ENCODE measurements around the gene RBM20. TPM values are rescaled to one million over a fixed set of nuclear protein-coding genes. Genes with fewer than 3 reads are reported as not detected.

RBM20 gene
- polyA plus RNA-seq, 1 donor (not counting 4 experiments of a cell fraction or from before 2014, with no cell fraction given) = 0.01 TPM

DNA sequence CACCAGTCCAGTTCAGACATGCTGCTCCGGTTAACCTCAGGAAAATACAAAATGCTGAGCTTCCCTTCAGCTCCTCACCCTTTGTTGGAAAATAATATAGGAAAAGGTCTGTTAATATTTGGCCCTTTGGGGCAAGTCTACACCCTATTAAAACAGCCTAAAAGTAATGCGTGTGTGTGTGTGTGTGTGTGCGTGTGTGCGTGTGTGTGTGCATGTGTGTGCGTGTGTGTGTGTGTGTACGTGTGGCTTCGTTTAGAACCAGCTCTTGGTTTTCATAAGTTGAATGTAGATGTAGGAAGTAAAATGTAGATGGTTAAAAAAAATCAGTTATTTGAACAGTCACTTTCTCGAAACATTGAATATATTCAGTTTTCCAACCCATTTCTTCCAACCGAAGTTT lies 166.5 kb downstream of the RBM20 start:
- Histone ChIP-seq H3K27ac (ENCODE audit: control insufficient read depth, insufficient read depth, low read length) (no peak overlapping the region), H3K4me1 (ENCODE audit: control insufficient read depth, extremely low read depth, insufficient read depth, low read length) (no peaks in the 10 kb centered on the region), H3K79me2 (ENCODE audit: control insufficient read depth, insufficient read depth, low read length) (no peaks in the 10 kb centered on the region), H3K4me2 (ENCODE audit: control insufficient read depth, extremely low read depth, insufficient read depth, low read depth, low read length) (no peak overlapping the region), H3K4me3 (ENCODE audit: control insufficient read depth in 2 of 3, extremely low read depth in 1 of 3, insufficient read depth in 2 of 3, low read depth in 1 of 3, low read length in 3 of 3) (no peak overlapping the region), H3K36me3 (ENCODE audit: control insufficient read depth in 2 of 2, extremely low read depth in 1 of 2, insufficient read depth in 2 of 2, low read length in 2 of 2) (no peaks in the 10 kb centered on the region), H3K27me3 (ENCODE audit: control insufficient read depth, extremely low read depth, insufficient read depth, low read length) (peaks cover 7% of the 10 kb centered on the region), H3K9ac (ENCODE audit: control insufficient read depth, extremely low read depth, insufficient read depth, low read length) (no peak overlapping the region), H2AFZ (ENCODE audit: control insufficient read depth, low read length) (no peak overlapping the region), H4K20me1 (ENCODE audit: control insufficient read depth, extremely low read depth, insufficient read depth, low read length) (peaks cover 2% of the 10 kb centered on the region), H3K9me3 (ENCODE audit: control insufficient read depth, low read depth, low read length) (no peaks in the 10 kb centered on the region), H3K9me1 (ENCODE audit: control insufficient read depth, extremely low read depth, insufficient read depth, low read length) (no peaks in the 10 kb centered on the region)
- dilution Hi-C loops (cut with MboI; ENCODE audit: extremely low pct_ligation_motif_present, low sequenced_read_pairs) = no loop called here
- FAIRE-seq = no peak
- DNase-seq (ENCODE audit: low read depth, low spot score) = no peak
- TF ChIP-seq EZH2 (IDR thresholded peaks at IDR 0.05; ENCODE audit: low read length) = no peak
- TF ChIP-seq, protein P1, sequence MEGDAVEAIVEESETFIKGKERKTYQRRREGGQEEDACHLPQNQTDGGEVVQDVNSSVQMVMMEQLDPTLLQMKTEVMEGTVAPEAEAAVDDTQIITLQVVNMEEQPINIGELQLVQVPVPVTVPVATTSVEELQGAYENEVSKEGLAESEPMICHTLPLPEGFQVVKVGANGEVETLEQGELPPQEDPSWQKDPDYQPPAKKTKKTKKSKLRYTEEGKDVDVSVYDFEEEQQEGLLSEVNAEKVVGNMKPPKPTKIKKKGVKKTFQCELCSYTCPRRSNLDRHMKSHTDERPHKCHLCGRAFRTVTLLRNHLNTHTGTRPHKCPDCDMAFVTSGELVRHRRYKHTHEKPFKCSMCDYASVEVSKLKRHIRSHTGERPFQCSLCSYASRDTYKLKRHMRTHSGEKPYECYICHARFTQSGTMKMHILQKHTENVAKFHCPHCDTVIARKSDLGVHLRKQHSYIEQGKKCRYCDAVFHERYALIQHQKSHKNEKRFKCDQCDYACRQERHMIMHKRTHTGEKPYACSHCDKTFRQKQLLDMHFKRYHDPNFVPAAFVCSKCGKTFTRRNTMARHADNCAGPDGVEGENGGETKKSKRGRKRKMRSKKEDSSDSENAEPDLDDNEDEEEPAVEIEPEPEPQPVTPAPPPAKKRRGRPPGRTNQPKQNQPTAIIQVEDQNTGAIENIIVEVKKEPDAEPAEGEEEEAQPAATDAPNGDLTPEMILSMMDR (optimal IDR thresholded peaks at IDR 0.05 in 1 of 3, IDR thresholded peaks at IDR 0.05 in 1 of 3, conservative IDR thresholded peaks at IDR 0.05 in 1 of 3; ENCODE audit: extremely low read depth in 1 of 3, insufficient read depth in 2 of 3, low read length in 3 of 3) = no peak

DNA sequence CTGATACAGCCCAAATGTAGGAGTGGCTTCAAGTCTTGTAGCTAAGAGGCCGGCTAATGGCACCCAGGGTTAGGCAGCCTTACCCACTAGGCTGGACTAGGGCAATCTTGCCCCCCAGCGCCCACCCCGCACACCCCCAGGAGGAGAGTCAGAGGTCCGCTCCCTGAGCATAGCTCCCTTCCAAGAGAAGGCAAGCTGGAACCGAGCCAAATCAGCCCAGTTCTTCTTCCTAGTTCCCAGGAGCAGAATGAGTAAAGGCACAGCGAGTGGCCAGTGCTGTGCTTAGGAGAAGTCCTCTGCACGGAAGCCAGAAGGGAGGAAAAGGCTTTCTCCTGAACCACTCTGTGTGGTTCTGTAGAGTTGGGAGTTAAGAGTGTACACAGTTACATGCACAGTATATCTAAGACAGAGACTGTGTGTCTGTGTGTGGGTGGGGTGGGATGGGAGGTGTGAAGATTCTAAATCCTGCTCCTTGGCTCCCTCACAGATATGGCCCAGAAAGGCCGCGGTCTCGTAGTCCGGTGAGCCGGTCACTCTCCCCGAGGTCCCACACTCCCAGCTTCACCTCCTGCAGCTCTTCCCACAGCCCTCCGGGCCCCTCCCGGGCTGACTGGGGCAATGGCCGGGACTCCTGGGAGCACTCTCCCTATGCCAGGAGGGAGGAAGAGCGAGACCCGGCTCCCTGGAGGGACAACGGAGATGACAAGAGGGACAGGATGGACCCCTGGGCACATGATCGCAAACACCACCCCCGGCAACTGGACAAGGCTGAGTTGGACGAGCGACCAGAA lies 167.8 kb downstream of the RBM20 start:
- TF ChIP-seq EZH2 (IDR thresholded peaks at IDR 0.05; ENCODE audit: low read length) = no peak
- TF ChIP-seq, protein P1 (optimal IDR thresholded peaks at IDR 0.05 in 1 of 3, IDR thresholded peaks at IDR 0.05 in 1 of 3, conservative IDR thresholded peaks at IDR 0.05 in 1 of 3; ENCODE audit: extremely low read depth in 1 of 3, insufficient read depth in 2 of 3, low read length in 3 of 3) = no peak
- dilution Hi-C loops (cut with MboI; ENCODE audit: extremely low pct_ligation_motif_present, low sequenced_read_pairs) = no loop called here
- FAIRE-seq = no peak
- Histone ChIP-seq H3K9me3 (ENCODE audit: control insufficient read depth, low read depth, low read length) (no peaks in the 10 kb centered on the region), H3K4me1 (ENCODE audit: control insufficient read depth, extremely low read depth, insufficient read depth, low read length) (no peaks in the 10 kb centered on the region), H3K27me3 (ENCODE audit: control insufficient read depth, extremely low read depth, insufficient read depth, low read length) (peaks cover 7% of the 10 kb centered on the region), H3K4me2 (ENCODE audit: control insufficient read depth, extremely low read depth, insufficient read depth, low read depth, low read length) (no peak overlapping the region), H3K9ac (ENCODE audit: control insufficient read depth, extremely low read depth, insufficient read depth, low read length) (no peak overlapping the region), H4K20me1 (ENCODE audit: control insufficient read depth, extremely low read depth, insufficient read depth, low read length) (peaks cover 2% of the 10 kb centered on the region), H3K27ac (ENCODE audit: control insufficient read depth, insufficient read depth, low read length) (no peak overlapping the region), H3K4me3 (ENCODE audit: control insufficient read depth in 2 of 3, extremely low read depth in 1 of 3, insufficient read depth in 2 of 3, low read depth in 1 of 3, low read length in 3 of 3) (no peak overlapping the region), H2AFZ (ENCODE audit: control insufficient read depth, low read length) (no peak overlapping the region), H3K36me3 (ENCODE audit: control insufficient read depth in 2 of 2, extremely low read depth in 1 of 2, insufficient read depth in 2 of 2, low read length in 2 of 2) (no peaks in the 10 kb centered on the region), H3K9me1 (ENCODE audit: control insufficient read depth, extremely low read depth, insufficient read depth, low read length) (no peaks in the 10 kb centered on the region), H3K79me2 (ENCODE audit: control insufficient read depth, insufficient read depth, low read length) (no peaks in the 10 kb centered on the region)
- DNase-seq (ENCODE audit: low read depth, low spot score) = no peak

Data from keratinocyte (primary cell).